ENCODE results near the gene COX7A2L.
"Not testable (repeated sequence)": the region's sequence is repeated elsewhere in the genome, so short reads cannot be mapped to it uniquely, and the experiment has no call there.

Gene COX7A2L

GRCh38 chr2:42351864-42352263, 9.2 kb downstream of the COX7A2L start:
- no peak overlapping the region for H3K27ac Mint-ChIP-seq
- peaks cover 58% of the 10 kb centered on the region for H3K36me3 Mint-ChIP-seq
- H3K4me1 Mint-ChIP-seq = peaks cover 26% of the 10 kb centered on the region
- no peaks in the 10 kb centered on the region for H3K9me3 Mint-ChIP-seq
- no peak for ATAC-seq
- no peaks in the 10 kb centered on the region for H3K27me3 Mint-ChIP-seq
- H3K4me3 Mint-ChIP-seq = no peak overlapping the region

- H3K36me3 Mint-ChIP-seq = peaks cover 56% of the 10 kb centered on the region
- no peaks in the 10 kb centered on the region for H3K9me3 Mint-ChIP-seq
- H3K27ac Mint-ChIP-seq = no peak overlapping the region
Observed at GRCh38 chr2:42350434-42351063, 10.5 kb downstream of the COX7A2L start.

GRCh38 chr2:42348113-42348805, 12.8 kb downstream of the COX7A2L start:
- ATAC-seq = no peak
- no peaks in the 10 kb centered on the region for H3K9me3 Mint-ChIP-seq
- H3K4me3 Mint-ChIP-seq = no peak overlapping the region
- no peaks in the 10 kb centered on the region for H3K27me3 Mint-ChIP-seq
- peaks cover 9% of the 10 kb centered on the region for H3K4me1 Mint-ChIP-seq
- no peak overlapping the region for H3K27ac Mint-ChIP-seq
- H3K36me3 Mint-ChIP-seq = peaks cover 74% of the 10 kb centered on the region

More at GRCh38 chr2:42350434-42351063, 10.5 kb downstream of the COX7A2L start:
- no peaks in the 10 kb centered on the region for H3K27me3 Mint-ChIP-seq
- no peak for ATAC-seq
- H3K4me3 Mint-ChIP-seq = no peak overlapping the region
- peaks cover 18% of the 10 kb centered on the region for H3K4me1 Mint-ChIP-seq

- H3K36me3 Mint-ChIP-seq = peaks cover 71% of the 10 kb centered on the region
- H3K4me3 Mint-ChIP-seq, ATAC-seq, H3K27ac Mint-ChIP-seq, H3K9me3 Mint-ChIP-seq, H3K27me3 Mint-ChIP-seq: not testable (repeated sequence)
- peaks cover 17% of the 10 kb centered on the region for H3K4me1 Mint-ChIP-seq
Observed at GRCh38 chr2:42347518-42347917, 13.5 kb downstream of the COX7A2L start.

- ATAC-seq, H3K4me3 Mint-ChIP-seq, H3K27ac Mint-ChIP-seq, H3K27me3 Mint-ChIP-seq, H3K9me3 Mint-ChIP-seq: not testable (repeated sequence)
- H3K36me3 Mint-ChIP-seq = peaks cover 64% of the 10 kb centered on the region
- peaks cover 23% of the 10 kb centered on the region for H3K4me1 Mint-ChIP-seq
Observed at GRCh38 chr2:42346856-42347255, 14.2 kb downstream of the COX7A2L start.

- no peak for ATAC-seq
Observed at GRCh38 chr2:42345986-42346385, 15.0 kb downstream of the COX7A2L start.

GRCh38 chr2:42342795-42343241, 18.2 kb downstream of the COX7A2L start:
- H3K27ac Mint-ChIP-seq = peak overlapping the region; percentile 67
- H3K9me3 Mint-ChIP-seq = peaks cover 2% of the 10 kb centered on the region
- no peak for ATAC-seq

More at GRCh38 chr2:42345986-42346385, 15.0 kb downstream of the COX7A2L start:
- Mint-ChIP-seq H3K27ac (no peak overlapping the region), H3K4me1 (peaks cover 24% of the 10 kb centered on the region), H3K27me3 (no peaks in the 10 kb centered on the region), H3K36me3 (peaks cover 62% of the 10 kb centered on the region), H3K4me3 (no peak overlapping the region), H3K9me3 (no peaks in the 10 kb centered on the region)

GRCh38 chr2:42342061-42342794, 18.8 kb downstream of the COX7A2L start:
- peak; percentile 75 for ATAC-seq
- H3K4me1 Mint-ChIP-seq = peaks cover 27% of the 10 kb centered on the region
- H3K4me3 Mint-ChIP-seq = no peak overlapping the region
- no peaks in the 10 kb centered on the region for H3K27me3 Mint-ChIP-seq
- peaks cover 2% of the 10 kb centered on the region for H3K9me3 Mint-ChIP-seq
- peaks cover 68% of the 10 kb centered on the region for H3K36me3 Mint-ChIP-seq
- H3K27ac Mint-ChIP-seq = peak overlapping the region; percentile 67

More at GRCh38 chr2:42342795-42343241, 18.2 kb downstream of the COX7A2L start:
- Mint-ChIP-seq H3K27me3 (no peaks in the 10 kb centered on the region), H3K4me3 (no peak overlapping the region), H3K4me1 (peaks cover 27% of the 10 kb centered on the region), H3K36me3 (peaks cover 66% of the 10 kb centered on the region)

GRCh38 chr2:42340938-42341636, 19.9 kb downstream of the COX7A2L start:
- Mint-ChIP-seq H3K4me1 (peaks cover 27% of the 10 kb centered on the region), H3K4me3 (no peak overlapping the region), H3K27me3 (no peaks in the 10 kb centered on the region), H3K27ac (peak overlapping the region; percentile 67), H3K9me3 (peaks cover 2% of the 10 kb centered on the region), H3K36me3 (peaks cover 76% of the 10 kb centered on the region)
- no peak for ATAC-seq

GRCh38 chr2:42340045-42340937, 20.7 kb downstream of the COX7A2L start:
- Mint-ChIP-seq H3K27ac (peak overlapping the region; percentile 67), H3K9me3 (peaks cover 2% of the 10 kb centered on the region), H3K4me3 (no peak overlapping the region), H3K4me1 (peaks cover 27% of the 10 kb centered on the region), H3K27me3 (no peaks in the 10 kb centered on the region), H3K36me3 (peaks cover 75% of the 10 kb centered on the region)
- no peak for ATAC-seq

GRCh38 chr2:42339191-42339912, 21.7 kb downstream of the COX7A2L start:
- peaks cover 27% of the 10 kb centered on the region for H3K4me1 Mint-ChIP-seq
- H3K9me3 Mint-ChIP-seq = peaks cover 2% of the 10 kb centered on the region
- H3K27me3 Mint-ChIP-seq = no peaks in the 10 kb centered on the region
- no peak overlapping the region for H3K27ac Mint-ChIP-seq
- no peak overlapping the region for H3K4me3 Mint-ChIP-seq
- peaks cover 69% of the 10 kb centered on the region for H3K36me3 Mint-ChIP-seq
- no peak for ATAC-seq

- peaks cover 2% of the 10 kb centered on the region for H3K9me3 Mint-ChIP-seq
- no peaks in the 10 kb centered on the region for H3K27me3 Mint-ChIP-seq
- no peak overlapping the region for H3K4me3 Mint-ChIP-seq
- H3K36me3 Mint-ChIP-seq = peaks cover 68% of the 10 kb centered on the region
- no peak for ATAC-seq
- peaks cover 27% of the 10 kb centered on the region for H3K4me1 Mint-ChIP-seq
- no peak overlapping the region for H3K27ac Mint-ChIP-seq
Observed at GRCh38 chr2:42338567-42339190, 22.3 kb downstream of the COX7A2L start.

GRCh38 chr2:42337846-42338566, 23.0 kb downstream of the COX7A2L start:
- no peak overlapping the region for H3K27ac Mint-ChIP-seq
- peaks cover 2% of the 10 kb centered on the region for H3K9me3 Mint-ChIP-seq
- peaks cover 70% of the 10 kb centered on the region for H3K36me3 Mint-ChIP-seq
- no peak for ATAC-seq
- H3K4me3 Mint-ChIP-seq = no peak overlapping the region
- peaks cover 21% of the 10 kb centered on the region for H3K4me1 Mint-ChIP-seq
- no peaks in the 10 kb centered on the region for H3K27me3 Mint-ChIP-seq
